Posterior vena cava (tissue), 2 donors: Measurements from ENCODE around the gene PDXP. TPM values are rescaled to one million over a fixed set of nuclear protein-coding genes. Genes with fewer than 3 reads are reported as not detected.
A peak's percentile ranks its signal among the peaks of the same experiment; 100 is the strongest.

Experiments
- DNase-seq: peaks from one replicate; pipeline ENCODE4 v3.0.0-alpha.2; 2020; ENCODE audit warnings: low spot score
- intact Hi-C, 2 donors: fragments of 100-400 bp; cut with DNase I; formaldehyde crosslinking; loops; one replicate each; pipeline versions ENCODE4 v1.14.1 to v1.14.2; 2022 to 2023
- total RNA-seq, 2 donors: library from RNA; stranded (reverse); fragmentation: NEBNext Ultra II Directional; extraction: Animal tissue kit (Norgen Biotek cat#: 25700); gene quantifications; one replicate each; pipeline ENCODE4 v1.2.1, GENCODE V29; 2021
- donor health status: DM: yes; HTN: yes; CAD: no.
- donor health status: DM: yes; HTN: yes; CAD: no.

PDXP gene
- total RNA-seq, 2 donors from 2014 or later = 5.0 to 5.4 TPM

DNA sequence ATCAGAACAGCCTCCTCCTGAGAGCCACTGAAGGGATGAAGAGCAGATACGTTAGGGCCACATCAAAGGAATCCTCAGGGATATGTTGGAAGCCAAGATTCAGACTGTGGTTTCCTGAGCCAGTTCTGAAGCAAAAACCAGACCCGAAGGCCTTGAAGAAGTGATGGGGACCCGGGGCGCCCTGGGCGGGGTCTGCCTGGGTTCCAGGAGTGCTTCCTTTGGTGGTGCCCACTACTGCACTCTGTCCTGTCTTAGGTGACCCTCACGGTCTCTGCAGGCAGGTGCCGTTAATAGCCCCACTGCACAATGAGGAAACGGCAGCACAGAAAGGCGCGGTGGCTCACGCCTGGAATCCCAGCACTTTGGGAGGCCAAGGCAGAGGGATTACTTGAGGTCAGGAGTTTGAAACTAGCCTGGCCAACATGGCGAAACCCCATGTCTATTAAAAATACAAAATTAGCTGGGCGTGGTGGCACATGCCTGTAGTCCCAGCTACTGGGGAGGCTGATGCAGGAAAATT, 31.9 kb upstream of the PDXP start:
- DNase-seq = no peak
- intact Hi-C loops = no loop called here

GRCh38 chr22:37627121-37627520, 31.4 kb upstream of the PDXP start:
- intact Hi-C loops = no loop called here
- DNase-seq = no peak

DNA sequence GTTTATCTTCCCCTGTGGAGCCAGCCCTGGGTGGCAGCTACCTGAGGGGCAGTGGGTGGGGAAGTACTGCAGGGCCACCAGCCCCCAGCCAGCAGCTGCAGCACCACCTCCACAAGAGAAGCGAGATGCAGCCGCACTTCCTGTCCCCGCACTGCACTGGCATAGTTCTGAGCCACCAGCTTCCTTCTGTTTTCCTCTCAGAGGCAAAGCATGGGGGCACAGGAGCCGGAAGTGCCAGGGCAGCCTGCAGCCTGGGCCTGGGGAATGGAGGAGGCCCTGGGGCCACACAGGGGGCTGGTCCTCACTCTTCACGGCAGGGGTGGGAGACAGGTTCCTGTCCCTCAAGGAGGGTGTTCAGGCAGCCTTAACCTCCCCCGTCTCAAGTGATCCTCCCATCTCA, 31.0 kb upstream of the PDXP start:
- no peak for DNase-seq
- intact Hi-C loops = no loop called here

DNA sequence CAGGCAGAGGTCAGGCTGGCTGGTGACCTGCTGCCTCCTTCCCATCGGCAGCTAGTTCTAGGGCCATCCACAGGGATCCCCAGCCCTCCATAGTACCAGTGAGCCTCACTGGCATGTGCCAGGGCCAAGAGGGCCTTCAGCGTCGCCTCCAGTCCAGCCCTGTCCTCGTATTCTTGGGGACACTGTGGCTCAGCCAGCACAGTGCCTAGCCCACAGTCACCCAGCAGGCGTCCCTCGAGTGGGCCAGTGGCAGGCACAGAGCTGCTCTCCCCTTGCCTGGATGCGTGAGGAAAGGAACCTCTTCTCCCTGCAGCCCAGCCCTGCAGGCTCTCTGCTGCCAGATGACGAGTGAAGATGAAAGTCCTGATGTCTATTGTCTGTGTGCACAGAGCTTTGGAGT, 29.7 kb upstream of the PDXP start:
- intact Hi-C loops = no loop called here
- DNase-seq = no peak

DNA sequence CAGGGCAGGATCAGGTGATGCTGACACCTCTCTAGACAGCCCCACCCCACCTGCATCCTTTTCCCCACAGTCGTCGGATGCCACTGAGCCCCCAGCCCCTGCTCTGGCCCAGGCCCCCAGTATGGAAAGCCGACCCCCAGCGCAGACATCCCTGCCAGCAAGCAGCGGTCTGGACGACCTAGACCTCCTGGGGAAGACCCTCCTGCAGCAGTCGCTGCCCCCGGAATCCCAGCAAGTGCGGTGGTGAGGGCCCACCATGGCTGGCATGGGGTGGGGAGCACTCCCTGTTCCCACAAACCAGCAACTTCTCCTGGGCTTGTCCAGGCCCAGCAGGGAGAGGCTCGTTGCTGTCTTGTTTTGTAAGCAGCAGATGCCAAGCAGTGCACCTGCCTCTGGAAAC, 28.6 kb upstream of the PDXP start:
- intact Hi-C loops = no loop called here
- DNase-seq = no peak

- intact Hi-C loops = no loop called here
- no peak for DNase-seq
Measured at GRCh38 chr22:37630839-37631435, 27.6 kb upstream of the PDXP start.

DNA sequence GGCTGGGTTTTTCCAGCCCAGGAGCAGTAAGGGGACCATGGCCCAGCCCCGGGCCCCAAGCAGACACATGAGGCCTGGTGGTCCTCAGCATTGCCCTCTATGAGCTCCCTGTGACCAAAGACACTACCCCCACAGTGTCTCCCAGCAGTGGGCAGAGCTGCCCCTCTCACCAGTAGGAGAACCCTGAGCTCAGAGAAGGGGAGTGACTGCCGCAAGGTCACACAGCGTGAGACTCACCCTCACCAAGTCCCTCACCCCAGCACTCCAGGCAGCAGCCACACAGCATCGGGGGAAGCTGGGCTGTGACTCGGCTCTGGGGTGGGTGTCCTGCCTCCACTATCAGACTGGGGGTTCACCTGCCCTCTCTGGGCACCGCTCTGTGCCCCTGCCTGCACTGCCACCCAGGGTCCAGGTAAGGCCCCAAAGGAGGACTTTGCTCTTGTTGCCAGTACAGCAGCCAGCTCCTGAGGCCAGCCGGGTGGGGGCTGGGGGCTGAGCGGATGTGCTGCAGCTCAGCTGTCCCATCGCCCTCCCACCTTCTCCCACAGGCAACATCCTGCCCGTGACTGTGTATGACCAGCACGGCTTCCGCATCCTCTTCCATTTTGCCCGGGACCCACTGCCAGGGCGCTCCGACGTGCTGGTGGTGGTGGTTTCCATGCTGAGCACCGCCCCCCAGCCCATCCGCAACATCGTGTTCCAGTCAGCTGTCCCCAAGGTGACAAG, 26.9 kb upstream of the PDXP start:
- intact Hi-C loops = no loop called here
- DNase-seq = no peak

DNA sequence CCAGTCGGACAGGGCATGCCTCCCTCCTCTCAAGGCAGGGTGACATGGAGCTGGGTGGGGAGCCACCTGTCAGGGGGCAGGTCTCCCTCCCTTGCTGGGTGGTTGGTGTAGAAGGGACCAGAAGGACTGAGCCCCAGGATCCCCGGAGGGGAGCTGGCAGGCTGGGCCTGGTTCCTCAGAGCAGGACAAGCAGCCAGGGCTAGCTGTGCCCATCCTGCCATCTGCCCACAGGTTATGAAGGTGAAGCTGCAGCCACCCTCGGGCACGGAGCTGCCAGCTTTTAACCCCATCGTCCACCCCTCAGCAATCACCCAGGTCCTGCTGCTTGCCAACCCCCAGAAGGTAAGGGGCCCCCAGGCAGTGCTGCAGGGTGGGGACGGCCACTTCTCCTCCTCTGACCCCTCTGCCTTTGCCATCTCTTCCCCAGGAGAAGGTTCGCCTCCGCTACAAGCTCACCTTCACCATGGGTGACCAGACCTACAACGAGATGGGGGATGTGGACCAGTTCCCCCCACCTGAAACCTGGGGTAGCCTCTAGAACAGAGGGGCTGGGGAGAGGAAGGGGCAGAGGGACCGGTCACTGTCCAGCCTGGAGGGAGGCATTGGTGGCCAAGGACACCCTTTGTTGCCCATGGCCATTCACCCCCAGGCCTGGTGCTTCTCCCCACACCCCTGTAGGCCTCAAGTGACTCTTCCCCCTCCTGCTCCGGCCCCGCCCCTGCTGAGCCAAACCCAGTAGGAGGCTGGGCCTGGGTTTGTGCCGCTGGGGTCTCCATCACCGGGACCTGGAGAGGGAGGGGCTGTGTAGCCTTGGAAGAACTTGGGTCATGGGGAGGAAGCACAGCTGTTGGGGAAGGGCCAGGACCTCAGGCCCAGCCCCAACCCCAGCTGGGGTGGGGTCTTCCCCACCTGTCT, 26.1 kb upstream of the PDXP start:
- DNase-seq = no peak
- intact Hi-C loops = no loop called here

GRCh38 chr22:37633089-37633624, 25.4 kb upstream of the PDXP start:
- DNase-seq = no peak
- intact Hi-C loops = no loop called here

DNA sequence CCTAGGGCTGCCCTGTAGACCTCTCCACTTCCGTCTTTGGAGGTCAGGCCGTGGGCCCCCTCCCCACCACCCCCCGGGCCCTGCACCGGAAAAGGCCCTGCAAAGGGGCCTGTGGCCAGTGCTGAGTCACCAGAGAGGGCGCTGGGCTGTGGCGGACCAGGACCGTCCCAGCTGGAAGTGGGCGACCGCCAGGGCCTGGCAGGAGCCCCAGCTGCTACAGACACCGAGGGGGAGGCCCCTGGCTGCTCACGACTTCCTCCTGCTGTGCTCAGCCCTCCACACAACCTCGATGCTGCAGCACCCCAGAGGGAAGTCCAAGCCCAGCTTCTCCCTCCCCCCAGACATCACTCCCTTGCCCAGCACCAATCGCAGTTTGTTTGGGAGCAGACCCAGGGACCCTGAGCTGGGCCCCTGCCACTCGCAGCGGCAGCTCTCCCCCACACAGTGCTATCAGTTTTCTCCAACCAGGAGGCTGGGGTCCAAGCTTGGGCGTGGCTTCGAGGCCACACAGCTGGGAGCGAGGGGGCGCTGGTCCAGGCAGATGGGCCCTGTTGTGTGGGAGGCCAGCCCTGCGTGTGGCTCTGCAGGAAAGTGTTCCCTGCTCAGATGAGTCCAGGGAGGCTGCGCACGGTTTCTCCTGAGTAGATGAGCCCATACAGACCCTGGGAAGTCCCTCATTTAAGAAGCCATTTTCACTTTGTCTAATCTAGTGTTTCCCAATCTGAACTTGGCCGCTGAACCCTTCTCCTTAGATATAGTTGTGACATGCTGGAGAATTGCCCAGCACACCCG, 24.7 kb upstream of the PDXP start:
- DNase-seq = peak; percentile 96
- intact Hi-C loops = no loop called here

GRCh38 chr22:37634417-37634924, 24.1 kb upstream of the PDXP start:
- no peak for DNase-seq
- intact Hi-C loops = no loop called here

- intact Hi-C loops = loop anchor here in 1 of 2 donors (5.0 kb wide), 1 partner anchor 167 kb away; no protein-coding TSS in a partner anchor
- no peak for DNase-seq
Measured at GRCh38 chr22:37635157-37635556, 23.4 kb upstream of the PDXP start.

GRCh38 chr22:37636186-37636948, 22.2 kb upstream of the PDXP start:
- no peak for DNase-seq
- intact Hi-C loops = loop anchor here in 1 of 2 donors (5.0 kb wide), 1 partner anchor 166 kb away; no protein-coding TSS in a partner anchor

GRCh38 chr22:37636949-37637273, 21.6 kb upstream of the PDXP start:
- no peak for DNase-seq

DNA sequence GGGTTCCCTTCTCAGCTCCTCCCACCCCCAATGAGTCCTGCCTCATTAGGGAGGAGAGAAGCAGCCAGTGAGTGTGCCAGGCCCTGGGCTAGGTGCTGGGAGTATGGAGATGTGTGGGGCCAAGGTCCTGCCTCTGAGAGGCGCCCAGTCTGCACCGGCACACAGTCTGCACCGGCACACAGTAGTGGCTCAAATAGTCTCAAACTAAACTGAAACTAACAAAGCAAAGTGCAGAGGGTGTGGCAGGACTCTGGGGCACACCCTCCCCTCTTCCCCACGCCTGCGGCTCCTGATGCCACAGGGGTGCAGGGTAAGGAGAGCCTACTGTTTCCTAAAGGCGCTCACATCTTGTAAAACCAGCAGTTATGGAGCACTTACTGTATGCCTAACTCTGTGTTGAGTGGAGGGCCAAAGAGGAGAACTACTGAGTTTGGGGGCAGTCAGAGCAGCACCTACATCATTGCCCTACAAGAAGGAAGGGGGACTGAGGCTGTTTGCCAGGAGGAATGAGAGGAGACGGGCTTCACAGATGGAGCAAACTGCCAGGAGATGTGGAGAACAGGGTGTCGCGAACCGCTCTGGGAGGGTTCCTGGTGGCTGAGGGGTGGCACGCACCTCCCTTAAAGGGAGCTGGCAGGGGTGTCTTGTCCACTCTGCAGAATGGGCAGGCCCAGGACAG, 20.0 kb upstream of the PDXP start:
- no peak for DNase-seq
- intact Hi-C loops = loop anchor here in 1 of 2 donors (5.0 kb wide), 1 partner anchor 164 kb away; no protein-coding TSS in a partner anchor

More at GRCh38 chr22:37636949-37637273, 21.6 kb upstream of the PDXP start:
- intact Hi-C loops = loop anchor here in 1 of 2 donors (5.0 kb wide), 1 partner anchor 165 kb away; no protein-coding TSS in a partner anchor

DNA sequence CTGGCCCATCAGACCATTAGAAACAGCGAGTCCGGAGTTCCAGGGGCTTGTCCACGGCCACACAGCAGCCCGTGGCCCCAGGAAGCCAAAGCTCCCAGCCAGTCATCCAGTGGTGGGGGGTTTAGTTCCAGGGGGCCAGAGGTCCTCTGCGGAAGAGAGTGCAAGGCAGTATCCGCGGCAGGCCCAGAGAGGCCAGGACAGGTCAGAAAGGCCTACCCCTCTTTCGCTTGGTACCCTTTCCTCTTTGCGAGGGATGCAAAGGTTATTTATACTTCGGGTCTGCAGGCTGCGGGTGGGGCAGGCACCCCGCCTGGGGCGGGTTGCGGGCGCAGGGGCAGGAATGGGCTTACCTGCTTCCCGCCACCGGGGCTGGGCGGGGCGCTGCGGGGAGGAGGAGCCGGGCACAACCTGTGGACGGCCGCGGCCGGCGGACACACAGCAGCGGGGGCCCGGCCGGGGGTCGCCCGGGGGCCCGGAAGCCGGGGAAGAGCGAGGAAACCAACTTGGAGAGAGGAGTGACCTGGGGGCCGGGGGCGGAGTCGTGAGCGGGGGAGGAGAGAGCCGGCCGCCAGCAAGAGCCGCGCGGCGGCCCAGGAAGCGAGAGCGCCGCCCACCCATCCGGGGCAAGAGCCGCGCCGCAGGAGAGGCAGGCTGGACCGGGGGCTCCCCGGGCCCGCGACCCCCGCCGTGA, 19.3 kb upstream of the PDXP start, which contains the start of gene SH3BP1:
Gene SH3BP1 (plus strand): TSS at position 600 of the 691 bp plus-strand sequence. CDS start 119 bp downstream, outside the sequence.
- DNase-seq = no peak
- intact Hi-C loops = loop anchor here in 1 of 2 donors (5.0 kb wide), 1 partner anchor 163 kb away; no protein-coding TSS in a partner anchor
